BLaER1 (cell line): Measurements from ENCODE around the gene TNNI3.

Experiments used
- H3K27ac ChIP-seq: shearing (Covaris generic); formaldehyde crosslinking; 2 replicates; pipeline ENCODE4 v1.8.1; 2022
- H3K27me3 ChIP-seq: shearing (Covaris generic); formaldehyde crosslinking; 2 replicates; pipeline ENCODE4 v1.8.1; 2022
- H3K36me3 ChIP-seq: shearing (Covaris generic); formaldehyde crosslinking; 2 replicates; pipeline ENCODE4 v1.8.1; 2022
- H3K4me1 ChIP-seq: shearing (Covaris generic); formaldehyde crosslinking; 2 replicates; pipeline ENCODE4 v1.8.1; 2022
- H3K4me2 ChIP-seq: shearing (Covaris generic); formaldehyde crosslinking; 2 replicates; pipeline ENCODE4 v1.8.1; 2022
- H3K4me3 ChIP-seq: shearing (Covaris generic); formaldehyde crosslinking; 2 replicates; pipeline ENCODE4 v1.8.1; 2022
- H3K9ac ChIP-seq: shearing (Covaris generic); formaldehyde crosslinking; 2 replicates; pipeline ENCODE4 v1.8.1; 2022
- H3K9me3 ChIP-seq: shearing (Covaris generic); formaldehyde crosslinking; 2 replicates; pipeline ENCODE4 v1.8.1; 2022
- H4K20me1 ChIP-seq: shearing (Covaris generic); formaldehyde crosslinking; 2 replicates; pipeline ENCODE4 v1.8.1; 2022
- Cebpa-rat ChIP-seq: shearing (Covaris generic); IDR thresholded peaks from 2 replicates; pipeline ENCODE4 v1.8.1; 2022

The TNNI3 gene

DNA sequence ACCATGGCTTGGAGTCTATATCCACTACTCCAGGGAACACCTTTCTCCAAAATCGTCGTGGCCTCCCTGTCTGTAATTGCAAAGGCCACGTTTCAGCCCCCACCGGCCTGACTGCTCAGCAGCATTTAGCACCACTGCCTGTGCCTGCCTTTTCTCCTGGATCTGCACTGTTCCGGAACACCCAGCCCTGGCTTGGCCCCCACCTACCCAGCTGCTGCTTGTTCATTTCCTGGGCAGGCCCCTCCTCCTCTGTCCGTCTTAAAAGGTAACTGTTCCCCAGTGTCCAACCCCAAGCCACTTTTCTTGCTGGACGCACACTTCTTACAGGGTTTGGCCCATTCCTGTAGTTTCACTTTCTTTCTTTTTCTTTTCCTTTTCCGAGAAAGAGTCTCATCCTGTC is 31.1 kb upstream of the TNNI3 start:
- H4K20me1 ChIP-seq: no peaks in the 10 kb centered on the region
- peak overlapping the region; percentile 43; the same call in 1 of the 2 replicates for H3K27ac ChIP-seq
- no peaks in the 10 kb centered on the region for H3K36me3 ChIP-seq
- no peaks in the 10 kb centered on the region for H3K27me3 ChIP-seq
- peaks cover 17% of the 10 kb centered on the region for H3K4me1 ChIP-seq
- H3K4me3 ChIP-seq: no peak overlapping the region
- TF ChIP-seq Cebpa-rat: no peak
- peak overlapping the region; percentile 54; the same call in 1 of the 2 replicates for H3K9ac ChIP-seq
- H3K9me3 ChIP-seq: no peaks in the 10 kb centered on the region
- H3K4me2 ChIP-seq: peak overlapping the region; percentile 74

- no peak overlapping the region for H3K9ac ChIP-seq
- no peak overlapping the region for H3K4me2 ChIP-seq
- H3K4me1 ChIP-seq: peaks cover 17% of the 10 kb centered on the region
- peaks cover 6% of the 10 kb centered on the region; the same call in 1 of the 2 replicates for H4K20me1 ChIP-seq
- TF ChIP-seq Cebpa-rat: no peak
- peaks cover 17% of the 10 kb centered on the region; the same call in 1 of the 2 replicates for H3K27me3 ChIP-seq
- no peak overlapping the region for H3K4me3 ChIP-seq
- H3K36me3 ChIP-seq: no peaks in the 10 kb centered on the region
- H3K27ac ChIP-seq: no peak overlapping the region
- H3K9me3 ChIP-seq: no peaks in the 10 kb centered on the region
Observed at GRCh38 chr19:55186080-55186479, 28.5 kb upstream of the TNNI3 start.

DNA sequence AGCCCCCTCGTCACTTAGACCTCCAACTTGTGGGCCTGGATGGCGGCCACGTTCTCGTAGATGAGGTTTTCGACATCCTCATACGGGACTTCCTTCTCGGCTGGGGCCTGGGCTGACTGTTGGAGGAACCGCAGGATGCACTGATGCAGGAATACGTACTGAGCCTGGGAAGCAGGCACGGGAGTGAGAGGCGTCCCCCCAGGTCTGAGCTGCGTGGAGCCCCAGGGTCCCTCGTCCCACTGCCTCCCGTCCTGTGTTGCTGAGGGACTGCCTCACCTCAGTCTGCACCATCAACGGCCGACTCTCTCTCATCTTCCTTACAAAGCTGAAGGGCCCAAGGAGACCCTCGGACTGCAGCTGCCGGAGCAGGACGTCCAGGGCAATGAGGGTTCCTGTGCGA is 24.2 kb upstream of the TNNI3 start:
- TF ChIP-seq Cebpa-rat: no peak

DNA sequence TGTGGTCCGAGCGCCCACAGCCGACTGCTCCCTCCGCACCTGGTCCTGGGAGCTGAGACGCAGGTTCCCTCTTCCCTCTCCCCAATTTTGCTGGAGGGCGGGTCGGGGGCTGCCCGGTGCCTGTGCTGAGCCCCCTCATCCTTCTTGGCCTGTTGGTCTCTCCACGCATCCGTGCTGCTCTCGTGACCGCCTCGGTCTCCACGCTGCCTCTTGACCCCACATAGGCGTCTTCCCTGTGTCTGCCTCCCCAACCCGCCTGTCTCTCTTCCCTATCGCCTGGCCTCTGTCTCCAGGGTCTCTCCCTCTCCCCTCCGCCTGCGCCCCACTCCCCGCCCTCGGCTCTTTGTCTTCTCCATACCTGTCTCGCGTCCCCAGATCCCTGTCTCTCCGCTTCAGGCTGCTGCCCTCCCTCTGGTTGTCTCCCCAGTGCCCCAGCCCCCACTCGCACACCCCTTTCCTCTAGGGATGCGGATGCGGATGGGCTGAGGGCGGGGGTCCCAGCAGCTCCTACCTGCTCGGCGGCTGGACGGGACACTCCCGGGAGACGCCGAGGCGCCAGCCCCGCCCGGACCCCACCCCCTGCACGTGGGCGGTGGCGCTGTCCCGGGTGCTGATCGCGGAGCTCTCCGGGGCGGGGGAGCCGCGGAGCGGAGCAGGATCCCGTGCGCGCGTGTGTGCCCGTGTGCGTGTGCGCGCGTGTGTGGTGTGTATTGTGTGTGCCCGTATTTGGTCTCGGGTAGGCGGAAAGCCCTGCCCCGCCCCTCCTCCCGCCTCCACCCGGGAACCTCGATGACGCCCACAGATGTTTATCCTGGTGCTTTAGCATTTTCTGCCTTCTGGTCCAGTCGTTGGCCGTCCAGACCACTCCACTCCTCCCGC is 22.3 kb upstream of the TNNI3 start, which contains the start of gene SYT5:
Gene SYT5, minus strand, starts transcription at position 684 of the 879 bp plus-strand sequence. CDS start 1,248 bp downstream, outside the sequence.
- no peaks in the 10 kb centered on the region for H3K36me3 ChIP-seq
- H3K4me3 ChIP-seq: peak within 1 kb of the TSS; percentile 64
- H3K9me3 ChIP-seq: peaks cover 5% of the 10 kb centered on the region; the same call in 1 of the 2 replicates
- peaks cover 31% of the 10 kb centered on the region for H3K4me1 ChIP-seq
- H4K20me1 ChIP-seq: peaks cover 24% of the 10 kb centered on the region
- 0 out of 2 replicates have a peak within 1 kb of the TSS, but pooled peaks have one; percentile 69 for H3K27ac ChIP-seq
- no peak for TF ChIP-seq Cebpa-rat
- H3K4me2 ChIP-seq: peak within 1 kb of the TSS; percentile 98
- no peak within 1 kb of the TSS for H3K9ac ChIP-seq
- H3K27me3 ChIP-seq: peaks cover 27% of the 10 kb centered on the region

More for the DNA sequence above, 24.2 kb upstream of the TNNI3 start:
- Histone ChIP-seq H3K4me2 (no peak overlapping the region), H3K4me1 (peaks cover 24% of the 10 kb centered on the region), H3K4me3 (no peak overlapping the region), H4K20me1 (peaks cover 24% of the 10 kb centered on the region), H3K36me3 (no peaks in the 10 kb centered on the region), H3K9ac (no peak overlapping the region), H3K27ac (no peak overlapping the region), H3K27me3 (peaks cover 27% of the 10 kb centered on the region), H3K9me3 (no peaks in the 10 kb centered on the region)

- H3K4me1 ChIP-seq: peaks cover 38% of the 10 kb centered on the region
- H3K4me2 ChIP-seq: peak overlapping the region; percentile 98
- peaks cover 24% of the 10 kb centered on the region for H4K20me1 ChIP-seq
- H3K27ac ChIP-seq: peak overlapping the region; percentile 69; the same call in 1 of the 2 replicates
- peak overlapping the region; percentile 64 for H3K4me3 ChIP-seq
- H3K9ac ChIP-seq: no peak overlapping the region; the same call in 1 of the 2 replicates
- H3K36me3 ChIP-seq: no peaks in the 10 kb centered on the region
- no peak for TF ChIP-seq Cebpa-rat
- peaks cover 30% of the 10 kb centered on the region for H3K27me3 ChIP-seq
- peaks cover 5% of the 10 kb centered on the region; the same call in 1 of the 2 replicates for H3K9me3 ChIP-seq
Observed at GRCh38 chr19:55178781-55179599, 21.5 kb upstream of the TNNI3 start.

DNA sequence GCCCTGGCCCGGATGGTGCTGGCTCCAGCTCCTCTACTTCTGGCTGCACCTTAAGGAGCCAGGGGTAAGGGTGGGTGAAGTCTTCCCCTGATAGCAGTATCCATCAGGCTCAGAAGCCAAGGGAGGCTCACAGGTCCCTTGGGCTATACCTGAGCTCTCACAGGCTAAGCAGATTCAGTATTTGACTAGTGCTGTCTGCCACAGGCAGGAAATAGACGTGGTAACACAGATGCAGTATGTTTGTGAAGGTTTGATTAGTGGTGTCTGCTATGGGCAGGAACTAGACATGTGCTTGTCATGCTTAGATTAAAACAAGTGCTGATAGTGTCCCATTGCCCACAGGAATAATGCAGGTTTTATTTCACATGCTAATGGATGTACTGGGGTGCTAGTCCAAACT is 18.5 kb upstream of the TNNI3 start:
- H4K20me1 ChIP-seq: peaks cover 18% of the 10 kb centered on the region
- H3K27me3 ChIP-seq: peaks cover 41% of the 10 kb centered on the region
- no peak overlapping the region for H3K9ac ChIP-seq
- no peak overlapping the region for H3K27ac ChIP-seq
- no peak overlapping the region for H3K4me3 ChIP-seq
- no peak for TF ChIP-seq Cebpa-rat
- H3K4me1 ChIP-seq: peaks cover 51% of the 10 kb centered on the region
- no peaks in the 10 kb centered on the region for H3K36me3 ChIP-seq
- peaks cover 5% of the 10 kb centered on the region; the same call in 1 of the 2 replicates for H3K9me3 ChIP-seq
- no peak overlapping the region; the same call in 1 of the 2 replicates for H3K4me2 ChIP-seq

DNA sequence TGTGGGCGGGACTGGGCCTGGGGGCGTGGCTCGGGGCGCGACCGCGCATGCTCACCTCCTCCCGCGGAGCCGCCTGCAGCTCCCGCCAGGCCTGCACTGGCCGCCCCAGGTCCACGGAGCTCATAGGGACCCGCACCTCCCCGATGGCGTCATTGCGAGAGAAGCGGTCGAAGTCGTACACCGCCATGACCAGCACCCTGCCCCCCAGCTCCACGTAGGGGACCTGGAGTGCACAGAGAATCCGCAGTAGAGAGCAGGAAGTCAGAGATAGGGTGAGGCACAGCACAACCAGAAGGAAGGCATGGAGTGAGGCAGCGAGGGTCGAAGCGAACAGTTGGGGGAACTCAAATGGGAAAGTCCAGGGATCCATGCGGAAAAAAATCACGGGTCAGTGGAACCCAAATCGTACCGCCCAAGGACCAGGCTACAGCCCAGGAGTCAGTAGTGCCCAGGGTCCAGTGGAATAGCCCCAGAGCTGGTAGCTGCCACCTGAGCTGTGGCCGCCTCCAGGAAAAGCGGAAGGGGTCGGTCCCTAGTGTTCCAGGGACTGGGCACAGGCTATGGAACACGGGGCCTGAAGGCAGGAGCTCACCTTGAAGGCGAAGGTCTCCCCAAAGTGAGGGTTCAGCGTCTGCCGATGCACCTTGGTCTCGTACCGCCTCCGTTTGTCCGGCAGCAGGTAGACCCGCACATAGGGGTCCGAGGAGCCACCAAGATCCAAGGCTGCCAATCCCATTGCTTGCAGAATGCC is 17.8 kb upstream of the TNNI3 start:
- Histone ChIP-seq H3K27me3 (peaks cover 41% of the 10 kb centered on the region), H3K9ac (no peak overlapping the region)
- TF ChIP-seq Cebpa-rat: no peak

DNA sequence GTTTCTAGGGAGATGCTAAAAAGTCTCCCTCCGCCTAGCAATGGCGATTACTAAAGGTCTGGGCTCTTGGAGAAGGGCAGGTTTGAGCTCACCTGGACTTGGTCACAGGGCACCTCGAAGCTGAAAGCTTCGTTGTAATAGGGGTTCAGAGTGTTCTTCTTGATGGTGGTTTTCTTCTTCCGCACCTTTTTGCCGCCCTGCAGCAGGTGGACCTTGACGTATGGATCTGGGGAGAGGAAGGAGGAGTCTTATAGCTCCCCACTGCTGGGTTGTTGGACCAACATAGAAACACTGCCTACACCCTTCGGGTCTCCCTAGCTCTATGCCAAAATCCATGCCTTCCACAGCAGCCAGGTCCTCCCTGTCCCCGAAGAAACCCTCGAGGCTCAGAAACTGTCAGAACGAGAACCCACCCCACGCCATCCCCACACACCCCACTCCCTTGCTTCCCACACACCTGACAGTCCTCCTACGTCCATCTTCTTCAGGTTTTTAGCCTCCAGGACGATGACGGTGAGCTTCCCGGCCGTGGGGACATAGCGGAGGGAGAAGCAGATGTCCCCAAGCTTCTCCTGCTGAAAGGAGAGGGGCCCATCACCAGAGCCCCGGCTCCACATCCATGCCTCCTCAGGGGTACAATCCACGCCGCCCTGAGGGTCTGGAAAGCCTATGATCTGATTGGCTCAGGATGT is 17.0 kb upstream of the TNNI3 start:
- H3K36me3 ChIP-seq: no peaks in the 10 kb centered on the region
- H3K4me2 ChIP-seq: peak overlapping the region; percentile 83
- H3K4me3 ChIP-seq: peak overlapping the region; percentile 73
- peaks cover 47% of the 10 kb centered on the region for H3K4me1 ChIP-seq
- H3K9ac ChIP-seq: no peak overlapping the region
- no peak overlapping the region for H3K27ac ChIP-seq
- TF ChIP-seq Cebpa-rat: no peak
- H3K27me3 ChIP-seq: peaks cover 46% of the 10 kb centered on the region
- H3K9me3 ChIP-seq: peaks cover 5% of the 10 kb centered on the region; the same call in 1 of the 2 replicates
- peaks cover 8% of the 10 kb centered on the region for H4K20me1 ChIP-seq

More for the DNA sequence above, 17.8 kb upstream of the TNNI3 start:
- H3K9me3 ChIP-seq: peaks cover 5% of the 10 kb centered on the region; the same call in 1 of the 2 replicates
- H3K4me3 ChIP-seq: no peak overlapping the region
- peaks cover 51% of the 10 kb centered on the region for H3K4me1 ChIP-seq
- no peak overlapping the region for H3K4me2 ChIP-seq
- H3K27ac ChIP-seq: no peak overlapping the region
- peaks cover 14% of the 10 kb centered on the region for H4K20me1 ChIP-seq
- H3K36me3 ChIP-seq: no peaks in the 10 kb centered on the region
